ENCODE results near the gene SRRM1.
"Not testable (repeated sequence)": the region's sequence is repeated elsewhere in the genome, so short reads cannot be mapped to it uniquely, and the experiment has no call there.

Gene SRRM1

GRCh38 chr1:24695202-24695974 is 52.3 kb downstream of the SRRM1 start:
- DNase-seq (ENCODE audit: low read depth in 2 of 2): no peak

- no peak for DNase-seq (ENCODE audit: low read depth in 2 of 2)
Observed at GRCh38 chr1:24696041-24696755, 53.1 kb downstream of the SRRM1 start.

GRCh38 chr1:24696756-24697330 is 53.7 kb downstream of the SRRM1 start:
- no peak for DNase-seq (ENCODE audit: low read depth in 2 of 2)

- not testable (repeated sequence) for DNase-seq (ENCODE audit: low read depth in 2 of 2)
Observed at GRCh38 chr1:24697453-24698001, 54.4 kb downstream of the SRRM1 start.

- DNase-seq (ENCODE audit: low read depth in 2 of 2): not testable (repeated sequence)
Observed at GRCh38 chr1:24698326-24698725, 55.2 kb downstream of the SRRM1 start.

GRCh38 chr1:24699628-24700027 is 56.5 kb downstream of the SRRM1 start:
- DNase-seq (ENCODE audit: low read depth in 2 of 2): no peak

GRCh38 chr1:24702511-24703293 is 59.6 kb downstream of the SRRM1 start:
- DNase-seq (ENCODE audit: low read depth in 2 of 2): no peak

- DNase-seq (ENCODE audit: low read depth in 2 of 2): no peak
Observed at GRCh38 chr1:24704411-24705259, 61.5 kb downstream of the SRRM1 start.

- no peak for DNase-seq (ENCODE audit: low read depth in 2 of 2)
Observed at GRCh38 chr1:24705260-24706073, 62.4 kb downstream of the SRRM1 start.

- not testable (repeated sequence) for DNase-seq (ENCODE audit: low read depth in 2 of 2)
Observed at GRCh38 chr1:24706074-24706389, 62.9 kb downstream of the SRRM1 start.

- DNase-seq (ENCODE audit: low read depth in 2 of 2): no peak
Observed at GRCh38 chr1:24707687-24708086, 64.6 kb downstream of the SRRM1 start.

- DNase-seq (ENCODE audit: low read depth in 2 of 2): no peak
Observed at GRCh38 chr1:24708938-24709337, 65.8 kb downstream of the SRRM1 start.

- DNase-seq (ENCODE audit: low read depth in 2 of 2): no peak
Observed at GRCh38 chr1:24709791-24710441, 66.8 kb downstream of the SRRM1 start.

GRCh38 chr1:24711329-24711728 is 68.2 kb downstream of the SRRM1 start:
- no peak for DNase-seq (ENCODE audit: low read depth in 2 of 2)

GRCh38 chr1:24713176-24713575 is 70.1 kb downstream of the SRRM1 start:
- no peak for DNase-seq (ENCODE audit: low read depth in 2 of 2)

- DNase-seq (ENCODE audit: low read depth in 2 of 2): no peak
Observed at GRCh38 chr1:24713736-24714135, 70.6 kb downstream of the SRRM1 start.

- DNase-seq (ENCODE audit: low read depth in 2 of 2): no peak
Observed at GRCh38 chr1:24714859-24715520, 71.9 kb downstream of the SRRM1 start.

GRCh38 chr1:24715658-24716057 is 72.6 kb downstream of the SRRM1 start:
- DNase-seq (ENCODE audit: low read depth in 2 of 2): no peak

All from stimulated activated CD4-positive, alpha-beta T cell treated with anti-CD3 and anti-CD28 coated beads, Interleukin-12 subunit alpha, Interleukin-12 subunit beta, amount 100 ng/mL, for 24 hours (primary cell).